GM12878 (cell line): ENCODE measurements around the gene COL20A1. TPM values are rescaled to one million over a fixed set of nuclear protein-coding genes. Genes with fewer than 3 reads are reported as not detected.

Source experiments
- ATAC-seq: fragments of 200-7000 bp; cut with Tn5 transposase; 3 replicates; pipeline ENCODE4 v1.9.1; 2020; ENCODE audit warnings: mild to moderate bottlenecking, moderate library complexity
- BruUV-seq: library from RNA; stranded (reverse); fragments of 400-500 nt; replicated peaks from 2 replicates; lab custom pipeline; 2021; lab: Mats Ljungman, UMichigan
- CTCF ChIA-PET: fragments of 300-600 bp; sonication (Branson Sonifier 250); formaldehyde crosslinking; extraction: SDS; loops from one replicate; lab custom pipeline; 2021; ENCODE audit warnings: inconsistent platforms; lab: Yijun Ruan, JAX
- POLR2A ChIA-PET: fragments of 350-600 bp; formaldehyde crosslinking; extraction: SDS; loops from one replicate; lab custom pipeline; 2021; ENCODE audit warnings: inconsistent platforms; lab: Charles Lee
- RAD21 ChIA-PET: fragments of 300-600 bp; sonication (Branson Sonifier 250); formaldehyde crosslinking; loops from one replicate; lab custom pipeline; 2023; ENCODE audit warnings: antibody characterized with exemption; ENCODE audit not compliant: unreplicated experiment; lab: Charles Lee
- SMC1A ChIA-PET: fragments of 300-600 bp; sonication (Branson Sonifier 250); formaldehyde crosslinking; loops from one replicate; lab custom pipeline; 2023; ENCODE audit not compliant: unreplicated experiment, uncharacterized antibody; lab: Charles Lee
- DNase-seq: peaks from one replicate; pipeline ENCODE4 v3.0.0-alpha.2; 2011; ENCODE audit warnings: low read depth, low spot score
- FAIRE-seq: peaks from 3 replicates; lab custom pipeline; 2011; peaks lifted over from hg19 to GRCh38; lab: Jason Lieb, UNC
- H2AFZ ChIP-seq: 2 replicates; pipeline ENCODE4 v1.6.0; 2011; ENCODE audit warnings: low read depth, low read length, control low read depth; ENCODE audit not compliant: control insufficient read depth
- H3K27ac ChIP-seq: 2 replicates; pipeline ENCODE4 v1.5.1; 2011; ENCODE audit warnings: control low read depth; ENCODE audit not compliant: control insufficient read depth, insufficient read depth
- H3K27me3 ChIP-seq, 2 experiments: replicated peaks in 1 of 2; 2 replicates each; pipeline versions ENCODE4 v1.6.0 to v1.6.1; 2011; ENCODE audit warnings: low read length in 1 of 2; ENCODE audit not compliant: control insufficient read depth in 2 of 2, insufficient read depth in 2 of 2
- H3K36me3 ChIP-seq, 2 experiments: 2 replicates each; pipeline ENCODE4 v1.5.1; 2011; ENCODE audit warnings: low read length in 1 of 2; ENCODE audit not compliant: control insufficient read depth in 2 of 2, insufficient read depth in 2 of 2
- H3K4me1 ChIP-seq: 2 replicates; pipeline ENCODE4 v1.6.1; 2011; ENCODE audit warnings: mild to moderate bottlenecking, low read length, moderate library complexity, mixed read lengths; ENCODE audit not compliant: control insufficient read depth, insufficient read depth
- H3K4me2 ChIP-seq: 2 replicates; pipeline ENCODE4 v1.6.0; 2011; ENCODE audit warnings: control low read depth; ENCODE audit not compliant: control insufficient read depth, insufficient read depth
- H3K4me3 ChIP-seq: fragments of 200-600 bp; sonication (generic); 2 replicates; pipeline ENCODE4 v1.5.1; 2016
- H3K79me2 ChIP-seq: 2 replicates; pipeline ENCODE4 v1.6.0; 2011; ENCODE audit warnings: low read length; ENCODE audit not compliant: control insufficient read depth, insufficient read depth
- H3K9ac ChIP-seq: 2 replicates; pipeline ENCODE4 v1.8.0; 2011; ENCODE audit warnings: low read length, control low read depth, mixed read lengths; ENCODE audit not compliant: control insufficient read depth, insufficient read depth
- H3K9me3 ChIP-seq: replicated peaks from 3 replicates; pipeline ENCODE4 v1.5.1; 2011; ENCODE audit warnings: mild to moderate bottlenecking, low read length; ENCODE audit not compliant: control insufficient read depth, insufficient read depth
- H4K20me1 ChIP-seq: 2 replicates; pipeline ENCODE4 v1.6.0; 2011; ENCODE audit not compliant: control insufficient read depth, insufficient read depth
- BACH1 ChIP-seq: fragments of 450-650 bp; IDR thresholded peaks from 2 replicates; pipeline ENCODE4 v1.6.1; 2017; ENCODE audit warnings: mild to moderate bottlenecking, borderline replicate concordance
- BHLHE40 ChIP-seq, 2 experiments: fragments of 450-650 bp in 1 of 2; IDR thresholded peaks; 2 replicates each; pipeline ENCODE4 v1.6.1; 2011 to 2017; ENCODE audit warnings: low read depth in 2 of 2, borderline replicate concordance in 1 of 2, improper control_type of control experiment in 1 of 2, low read length in 1 of 2, mild to moderate bottlenecking in 1 of 2
- FOS ChIP-seq: IDR thresholded peaks from 3 replicates; pipeline ENCODE4 v1.6.1; 2011; ENCODE audit warnings: borderline replicate concordance; ENCODE audit not compliant: insufficient read length; ENCODE audit errors: extremely low read depth
- IKZF2 ChIP-seq, 2 experiments: fragments of 450-650 bp; IDR thresholded peaks; 2 replicates each; pipeline ENCODE4 v1.6.1; 2017; ENCODE audit warnings: mild to moderate bottlenecking in 2 of 2, moderate library complexity in 2 of 2
- KDM1A ChIP-seq: fragments of 200-600 bp; sonication (generic); IDR thresholded peaks from 2 replicates; pipeline ENCODE4 v1.6.1; 2016; ENCODE audit warnings: borderline replicate concordance
- MEF2B ChIP-seq: fragments of 450-650 bp; IDR thresholded peaks from 2 replicates; pipeline ENCODE4 v1.6.1; 2018; ENCODE audit warnings: mild to moderate bottlenecking, moderate library complexity; ENCODE audit not compliant: partially characterized antibody, poor library complexity, severe bottlenecking
- SMARCA5 ChIP-seq: fragments of 450-650 bp; IDR thresholded peaks from 2 replicates; pipeline ENCODE4 v1.6.1; 2017; ENCODE audit warnings: mild to moderate bottlenecking
- SREBF1 ChIP-seq: IDR thresholded peaks from 2 replicates; pipeline ENCODE4 v1.6.1; 2012; ENCODE audit warnings: mild to moderate bottlenecking, low read length
- WGBS: methylation state at CpG from one replicate; pipeline ENCODE4 v1.1.6; 2016; ENCODE audit warnings: low lambda C conversion rate; ENCODE audit not compliant: insufficient replicate concordance, insufficient coverage; ENCODE audit errors: missing lambda C conversion rate; 5-methylcytosine and 5-hydroxymethylcytosine counted together
- in situ Hi-C: fragments of 300-500 bp; cut with MboI; formaldehyde crosslinking; loops from 9 replicates; pipeline ENCODE4 v1.14.3; 2018; ENCODE audit warnings: mixed read lengths
- intact Hi-C: fragments of 100-400 bp; cut with micrococcal nuclease; formaldehyde crosslinking; loops from one replicate; pipeline ENCODE4 v1.14.2; 2022; ENCODE audit not compliant: unreplicated experiment
- polyA plus RNA-seq, 11 experiments: library from polyadenylated mRNA; depleted of rRNA in 4 of 11; unstranded in 6 of 11; stranded (reverse) in 5 of 11; fragments of >200 nt; fragmentation: Nextera tagmentation in 4 of 11; fragmentation: Illumina TruSeq in 1 of 11; extraction: Ambion mirVana in 4 of 11; extraction: Trizol in 1 of 11; gene quantifications; 1 replicate in 1 of 11; 2 replicates in 10 of 11; pipeline versions ENCODE4 v1.2.1 to v1.2.3, GENCODE V29; 2011 to 2016; ENCODE audit warnings: inconsistent platforms in 2 of 11, missing spikeins in 2 of 11, low read depth in 1 of 11
- total RNA-seq, 4 experiments: library from RNA; depleted of rRNA in 3 of 4; stranded (reverse); fragments of >200 nt in 3 of 4; fragmentation: Illumina TruSeq in 1 of 4; extraction: Trizol in 1 of 4; gene quantifications; 2 replicates each; pipeline versions ENCODE4 v1.2.1 to v1.2.3, GENCODE V29; 2013 to 2021

COL20A1 gene
- total and polyA plus RNA-seq, 10 of the 15 experiments (the other 5 are each of a cell fraction or from before 2014, with no cell fraction given): not detected

- no TSS peak for BruUV-seq
- Histone ChIP-seq H3K9ac (no peak overlapping the region), H4K20me1 (no peaks in the 10 kb centered on the region), H2AFZ (no peak overlapping the region), H3K9me3 (no peaks in the 10 kb centered on the region), H3K27me3 (peaks cover 0 to 9% of the 10 kb centered on the region in 2 experiments; a peak in 2 of 4 replicates)
- ATAC-seq: no peak; the same call in 2 of the 3 replicates
- intact Hi-C loops: no loop called here
- WGBS: 13% methylated on average over 25 of the region's 25 CpGs
- SMC1A ChIA-PET: no interaction called here
- TF ChIP-seq MEF2B: peak; percentile 70
- TF ChIP-seq IKZF2 (IDR thresholded peaks at IDR 0.05): no peak
- TF ChIP-seq SREBF1: no peak
- peak in 1 of 2 experiments; percentile 28; a peak in 1 of 4 replicates for TF ChIP-seq BHLHE40 (IDR thresholded peaks at IDR 0.05; ENCODE audit: borderline replicate concordance in 1 of 2, low read depth in 2 of 2, low read length in 1 of 2)
- TF ChIP-seq, all 136 proteins: peak for 2
- H3K36me3 ChIP-seq: no peaks in the 10 kb centered on the region
- no peak overlapping the region for H3K27ac ChIP-seq
- in situ Hi-C loops: no loop called here
- FAIRE-seq (no peak), DNase-seq (no peak)
- no peaks in the 10 kb centered on the region for H3K4me1 ChIP-seq
- H3K4me3 ChIP-seq: no peak overlapping the region
- ChIA-PET CTCF (no interaction called here), POLR2A (interaction anchor here (0.6 kb wide), 1 partner anchor 508 kb away, joined by 4 read pairs; no protein-coding TSS in a partner anchor), RAD21 (no interaction called here)
- H3K4me2 ChIP-seq: no peak overlapping the region
- H3K79me2 ChIP-seq: no peaks in the 10 kb centered on the region
Measured at GRCh38 chr20:63259734-63260460, 33.1 kb upstream of the COL20A1 start.

DNA sequence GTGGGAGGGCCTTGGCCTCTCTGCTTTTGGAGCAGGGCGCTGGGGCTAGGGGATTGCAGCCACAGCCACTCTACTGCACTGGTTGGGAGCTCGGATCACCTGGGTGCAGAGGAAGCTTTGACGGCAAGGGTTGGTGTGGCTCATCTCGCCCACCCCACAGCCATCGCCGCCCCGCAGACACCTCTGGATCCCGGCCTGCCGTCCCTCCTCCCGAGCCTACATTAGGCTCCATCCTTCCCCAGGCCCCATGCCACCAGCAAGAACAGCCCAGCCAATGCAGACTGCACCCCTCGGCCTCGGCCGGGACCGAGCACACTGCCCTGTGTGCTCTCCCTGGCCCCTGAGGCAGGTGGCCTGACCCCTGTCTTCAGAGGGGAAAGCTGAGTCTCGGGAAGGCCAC lies 32.5 kb upstream of the COL20A1 start:
- FAIRE-seq: no peak
- no peaks in the 10 kb centered on the region for H3K36me3 ChIP-seq
- no peaks in the 10 kb centered on the region for H3K9me3 ChIP-seq
- TF ChIP-seq BACH1 (no peak), SMARCA5 (no peak), FOS (no peak), KDM1A (no peak)
- TF ChIP-seq, all 136 proteins: peak for 0
- H4K20me1 ChIP-seq: no peaks in the 10 kb centered on the region
- DNase-seq (no peak), ATAC-seq (no peak)
- H2AFZ ChIP-seq: no peak overlapping the region
- H3K79me2 ChIP-seq: no peaks in the 10 kb centered on the region
- no peak overlapping the region for H3K27ac ChIP-seq
- ChIA-PET RAD21 (no interaction called here), SMC1A (no interaction called here), POLR2A (no interaction called here), CTCF (no interaction called here)
- no peaks in the 10 kb centered on the region for H3K4me1 ChIP-seq
- intact Hi-C loops: no loop called here
- no peak overlapping the region for H3K9ac ChIP-seq
- H3K4me2 ChIP-seq: no peak overlapping the region
- BruUV-seq: no TSS peak
- in situ Hi-C loops: no loop called here
- H3K4me3 ChIP-seq: no peak overlapping the region
- H3K27me3 ChIP-seq: peaks cover 0 to 6% of the 10 kb centered on the region in 2 experiments; a peak in 2 of 4 replicates
- WGBS: 23% methylated on average over 12 of the region's 15 CpGs
